Astrocyte of the spinal cord (primary cell): ENCODE measurements around the gene DERL3.
A peak's percentile ranks its signal among the peaks of the same experiment; 100 is the strongest.

Experiments used
- DNase-seq: peaks from one replicate; pipeline ENCODE4 v3.0.0; 2011; ENCODE audit warnings: low read depth, low spot score
- H3K4me3 ChIP-seq: 2 replicates; pipeline ENCODE4 v1.5.1; 2011; ENCODE audit warnings: low read depth, mild to moderate bottlenecking, low read length, moderate library complexity
- CTCF ChIP-seq: IDR thresholded peaks from 2 replicates; pipeline ENCODE4 v1.5.1; 2012; ENCODE audit warnings: low read depth, mild to moderate bottlenecking, low read length, inconsistent platforms
- in situ Hi-C: cut with HindIII; loops from 2 replicates; pipeline ENCODE4 v1.10.0; 2017; ENCODE audit warnings: low sequenced_read_pairs

DERL3 gene

GRCh38 chr22:23857606-23858483, 19.0 kb upstream of the DERL3 start, which contains the start of gene SLC2A11:
SLC2A11 (plus strand) TSS chr22:23857875; CDS start chr22:23858000, 125 bp downstream.
- peak; percentile 96 for DNase-seq
- H3K4me3 ChIP-seq = peak within 1 kb of the TSS; percentile 77
- in situ Hi-C loops = no loop called here
- TF ChIP-seq CTCF = peak; percentile 37

GRCh38 chr22:23856721-23857605, 18.2 kb upstream of the DERL3 start:
- no peak for TF ChIP-seq CTCF
- peak overlapping the region; percentile 77 for H3K4me3 ChIP-seq
- peak; percentile 24 for DNase-seq
- in situ Hi-C loops = no loop called here

GRCh38 chr22:23850136-23850611, 11.4 kb upstream of the DERL3 start:
- no peak for TF ChIP-seq CTCF
- H3K4me3 ChIP-seq = no peak overlapping the region
- in situ Hi-C loops = no loop called here
- DNase-seq = no peak

GRCh38 chr22:23849009-23850006, 10.5 kb upstream of the DERL3 start:
- peak; percentile 97 for TF ChIP-seq CTCF
- H3K4me3 ChIP-seq = no peak overlapping the region
- peak; percentile 67 for DNase-seq
- in situ Hi-C loops = no loop called here

- H3K4me3 ChIP-seq = no peak overlapping the region
- in situ Hi-C loops = no loop called here
- no peak for TF ChIP-seq CTCF
These were observed 9.4 kb upstream of the DERL3 start for GRCh38 chr22:23847991-23848864.

More at GRCh38 chr22:23847991-23848864, 9.4 kb upstream of the DERL3 start:
- DNase-seq = no peak
